Measurements from ENCODE around the gene TJP1.
"Not testable (repeated sequence)": the region's sequence is repeated elsewhere in the genome, so short reads cannot be mapped to it uniquely, and the experiment has no call there.

Gene TJP1

DNA sequence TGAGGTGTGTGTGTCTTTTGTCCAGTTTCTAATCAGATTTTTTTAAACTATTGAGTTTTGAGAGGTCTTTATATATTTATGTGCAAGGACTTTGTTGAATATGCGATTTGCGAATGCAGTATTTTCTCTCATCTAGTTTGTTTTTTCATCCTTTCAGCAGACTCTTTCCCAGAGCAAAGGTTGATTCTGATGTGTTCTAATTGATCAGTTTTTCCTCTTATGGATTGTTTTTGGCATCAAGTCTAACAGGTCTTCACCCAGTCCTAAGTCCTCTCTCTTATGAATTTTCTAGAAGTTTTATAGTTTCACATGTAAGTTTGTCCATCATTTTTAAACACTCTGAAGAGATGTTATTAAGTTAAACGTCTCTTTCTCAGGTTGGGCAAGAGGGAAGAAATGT is 17.8 kb upstream of the TJP1 start:
- DNase-seq (ENCODE audit: low read depth in 2 of 3, low spot score in 2 of 3) = no peak

DNA sequence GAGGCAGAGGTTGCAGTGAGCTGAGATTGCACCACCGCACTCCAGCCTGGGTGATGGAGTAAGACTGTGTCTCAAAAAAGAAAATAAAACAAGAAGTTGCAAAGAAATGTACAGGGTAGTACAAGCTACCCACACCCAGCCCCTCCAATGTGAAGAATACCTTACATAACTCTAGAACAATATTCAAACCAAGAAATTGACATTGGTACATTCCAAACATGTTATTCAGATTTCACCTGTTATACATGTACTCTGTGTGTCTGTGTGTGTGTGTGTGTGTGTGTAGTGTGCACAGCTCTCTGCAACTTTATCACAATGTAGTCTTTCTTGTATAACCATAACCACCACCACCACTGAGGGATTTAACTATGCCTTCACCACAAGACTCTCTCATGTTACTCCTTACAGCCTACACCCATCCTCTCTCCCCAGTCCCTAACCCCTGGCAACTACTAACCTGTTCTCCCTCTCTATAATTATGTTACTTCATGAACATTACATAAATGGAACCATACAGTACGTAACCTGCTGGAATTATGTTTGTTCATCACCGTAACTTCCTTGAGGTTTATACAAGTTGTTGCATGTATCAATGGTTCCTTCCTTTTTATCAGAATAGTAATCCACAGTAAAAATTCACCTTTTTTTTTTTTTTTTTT is 16.2 kb upstream of the TJP1 start:
- no peak for DNase-seq (ENCODE audit: low read depth in 2 of 3, low spot score in 2 of 3)

- no peak for DNase-seq (ENCODE audit: low read depth in 2 of 3, low spot score in 2 of 3)
Observed at GRCh38 chr15:29835301-29835700, 13.0 kb upstream of the TJP1 start.

DNA sequence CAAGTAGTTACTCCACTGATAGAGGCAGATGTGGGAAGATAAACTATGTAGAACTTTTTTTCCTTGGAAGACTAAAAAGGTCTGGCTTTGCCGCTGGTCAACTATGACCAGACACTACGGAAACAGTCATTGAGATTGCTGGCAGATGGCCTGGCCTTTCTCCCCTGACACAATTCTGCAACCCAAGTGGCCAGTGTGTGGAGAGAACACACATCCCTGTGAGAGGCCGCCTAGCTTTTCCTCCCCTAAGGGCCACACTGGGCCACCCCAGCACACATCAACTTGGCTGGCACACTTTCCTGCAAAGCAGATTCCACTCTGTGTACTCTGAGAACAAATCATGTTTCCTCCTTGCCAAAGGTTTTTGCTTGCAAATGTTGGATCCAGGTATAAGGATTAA is 10.4 kb upstream of the TJP1 start:
- DNase-seq (ENCODE audit: low read depth in 2 of 3, low spot score in 2 of 3) = no peak

DNA sequence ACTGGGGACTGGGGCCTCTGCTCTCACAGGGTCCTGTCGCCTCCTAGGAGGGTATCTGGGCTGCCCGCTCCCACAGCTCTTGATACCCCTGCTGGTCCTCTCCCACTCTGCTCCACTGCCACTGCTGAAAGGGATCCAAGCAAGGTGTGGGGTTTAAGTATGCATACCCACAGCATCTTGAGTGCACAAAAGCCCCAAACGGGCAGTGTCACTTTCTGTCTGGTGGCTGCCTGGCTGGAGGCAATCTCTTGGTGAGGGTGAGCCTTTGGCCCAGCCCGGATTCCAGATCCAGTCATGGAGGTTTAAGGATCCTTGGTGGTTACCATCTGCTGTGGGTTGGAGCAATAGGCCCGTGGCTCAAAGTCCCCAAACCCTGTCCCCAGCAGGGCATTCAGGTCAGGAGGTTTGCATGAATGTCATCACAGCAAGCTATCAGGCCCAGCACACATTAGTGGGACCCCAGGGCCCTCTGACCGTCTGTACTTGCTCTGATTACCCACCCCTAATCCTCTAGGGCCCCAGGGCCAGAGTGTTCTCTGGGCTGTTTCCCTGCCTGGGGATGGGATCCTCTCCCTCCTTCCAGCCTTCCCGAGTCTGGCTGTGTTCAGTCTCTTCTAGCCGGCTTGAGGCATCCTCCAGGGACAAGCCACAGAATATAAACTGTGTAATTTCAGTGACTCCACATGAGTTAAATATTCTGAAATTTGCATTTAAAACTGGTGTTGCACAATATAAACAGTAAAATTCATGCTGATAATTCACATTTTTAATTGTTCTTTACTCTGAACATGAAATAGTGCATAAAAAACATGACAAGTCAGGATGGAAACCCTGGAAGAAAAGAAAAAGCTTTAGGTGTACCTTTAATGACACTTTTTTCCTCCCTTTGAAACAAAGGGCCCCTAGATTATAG is 4.9 kb upstream of the TJP1 start:
- no peak for DNase-seq (ENCODE audit: low read depth in 2 of 3, low spot score in 2 of 3)

DNA sequence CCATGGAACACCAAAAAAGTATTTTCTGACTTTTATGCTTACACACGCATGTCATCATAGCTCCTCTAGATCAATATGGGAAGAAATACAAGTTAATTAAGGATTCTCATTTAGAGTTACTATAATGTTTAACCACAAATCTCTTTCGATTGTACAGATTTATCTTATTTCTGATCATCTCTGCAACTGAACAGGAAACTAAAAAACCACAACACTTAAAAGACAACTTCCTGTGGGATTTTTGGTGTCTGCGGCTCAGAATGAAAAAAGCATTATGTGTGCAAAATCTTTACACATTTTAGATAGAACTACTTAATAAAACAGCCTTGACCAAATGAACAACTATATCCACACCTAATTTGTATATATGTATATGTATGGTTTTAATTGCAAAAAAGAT is 3.0 kb upstream of the TJP1 start:
- no peak for DNase-seq (ENCODE audit: low read depth in 2 of 3, low spot score in 2 of 3)

GRCh38 chr15:29822684-29823459 is 604 bp upstream of the TJP1 start:
- no peak for DNase-seq (ENCODE audit: low read depth in 2 of 3, low spot score in 2 of 3)

DNA sequence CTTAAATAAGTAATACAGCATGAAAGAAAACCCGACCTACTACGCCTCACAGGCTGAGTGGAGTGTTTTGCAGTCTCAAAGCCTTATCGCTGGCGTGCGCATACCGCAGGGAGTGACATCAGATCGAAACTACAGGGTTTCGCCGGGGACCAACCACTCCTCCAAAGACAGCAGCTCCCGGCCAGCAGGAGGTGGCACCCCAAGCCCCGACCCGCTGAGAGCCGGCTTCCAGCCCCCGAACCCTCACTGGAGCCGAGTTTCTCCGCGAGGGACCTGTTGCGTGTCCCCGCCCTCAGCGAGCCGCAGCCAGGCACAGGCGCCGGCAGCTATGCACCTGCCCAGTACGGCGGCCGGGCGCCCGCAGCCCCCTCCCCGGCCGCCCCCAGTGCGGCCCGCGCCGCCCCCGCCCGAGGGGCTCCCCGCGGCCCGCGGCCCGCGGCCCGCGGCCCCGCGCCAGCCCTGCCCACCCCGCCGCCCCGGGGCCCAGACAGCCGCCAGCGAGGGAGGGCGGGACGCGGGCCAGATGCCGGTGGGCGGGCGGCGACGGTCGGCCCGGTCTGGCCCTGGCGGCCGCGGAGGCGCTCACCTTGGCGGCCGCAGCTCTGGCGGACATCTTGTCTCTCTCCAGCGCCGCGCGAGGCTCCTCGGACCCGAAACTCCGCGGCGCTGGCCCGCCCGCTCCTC is 710 bp downstream of the TJP1 start:
- peak in 1 of 3 experiments; percentile 4 for DNase-seq (ENCODE audit: low read depth in 2 of 3, low spot score in 2 of 3)

GRCh38 chr15:29820394-29821154 is 1.7 kb downstream of the TJP1 start:
- no peak for DNase-seq (ENCODE audit: low read depth in 2 of 3, low spot score in 2 of 3)

DNA sequence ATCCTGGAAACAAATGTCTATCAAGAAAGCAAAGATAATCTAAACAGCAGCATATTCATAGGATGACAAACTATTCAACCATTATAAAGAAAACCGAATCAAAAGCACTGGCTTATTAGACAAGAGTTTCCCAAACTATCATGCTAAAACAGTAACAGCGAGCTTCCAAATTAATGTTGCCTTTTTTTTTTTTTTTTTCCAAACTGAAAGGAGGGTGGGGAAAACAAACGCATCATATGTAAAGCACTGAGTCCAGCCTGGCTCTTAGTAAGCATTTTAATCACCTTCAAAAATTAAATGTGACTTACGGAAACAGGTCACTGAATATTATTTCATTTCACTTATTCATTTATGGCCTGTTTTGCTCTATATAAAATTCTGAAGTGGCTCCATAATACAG is 2.3 kb downstream of the TJP1 start:
- no peak for DNase-seq (ENCODE audit: low read depth in 2 of 3, low spot score in 2 of 3)

- no peak for DNase-seq (ENCODE audit: low read depth in 2 of 3, low spot score in 2 of 3)
Observed at GRCh38 chr15:29818141-29818540, 4.1 kb downstream of the TJP1 start.

DNA sequence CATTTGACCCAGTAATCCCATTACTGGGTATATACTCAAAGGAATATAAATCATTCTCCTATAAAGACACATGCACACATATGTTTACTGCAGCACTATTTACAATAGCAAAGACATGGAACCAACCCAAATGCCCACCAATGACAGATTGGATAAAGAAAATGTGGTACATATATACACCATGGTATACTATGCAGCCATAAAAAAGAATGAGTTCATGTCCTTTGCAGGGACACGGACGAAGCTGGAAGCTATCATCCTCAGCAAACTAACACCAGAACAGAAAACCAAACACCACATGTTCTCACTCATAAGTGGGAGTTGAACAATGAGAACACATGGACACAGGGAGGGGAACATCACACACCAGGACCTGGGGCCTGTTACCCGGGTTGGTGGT is 4.8 kb downstream of the TJP1 start:
- DNase-seq (ENCODE audit: low read depth in 2 of 3, low spot score in 2 of 3) = not testable (repeated sequence)

- DNase-seq (ENCODE audit: low read depth in 2 of 3, low spot score in 2 of 3) = no peak
Observed at GRCh38 chr15:29815000-29815710, 7.1 kb downstream of the TJP1 start.

DNA sequence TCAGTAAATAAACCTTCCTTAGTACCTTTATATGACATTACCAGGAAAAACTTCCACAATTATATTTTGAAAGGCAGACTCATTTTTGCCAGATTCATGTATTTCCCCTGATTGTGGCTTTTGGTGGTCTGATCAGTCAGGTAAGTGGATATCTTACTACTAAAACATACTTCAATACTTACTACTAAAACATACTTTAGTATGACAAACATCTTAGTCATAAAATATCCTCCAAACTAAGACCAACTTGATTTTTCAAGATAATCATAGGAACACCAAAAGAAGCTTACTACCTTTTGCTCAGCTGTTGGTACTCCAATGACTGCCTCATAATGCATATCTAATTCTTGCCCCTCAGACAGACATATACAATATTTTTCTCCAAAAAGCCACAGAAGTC is 9.3 kb downstream of the TJP1 start:
- no peak for DNase-seq (ENCODE audit: low read depth in 2 of 3, low spot score in 2 of 3)

- no peak for DNase-seq (ENCODE audit: low read depth in 2 of 3, low spot score in 2 of 3)
Observed at GRCh38 chr15:29812384-29812694, 9.9 kb downstream of the TJP1 start.

DNA sequence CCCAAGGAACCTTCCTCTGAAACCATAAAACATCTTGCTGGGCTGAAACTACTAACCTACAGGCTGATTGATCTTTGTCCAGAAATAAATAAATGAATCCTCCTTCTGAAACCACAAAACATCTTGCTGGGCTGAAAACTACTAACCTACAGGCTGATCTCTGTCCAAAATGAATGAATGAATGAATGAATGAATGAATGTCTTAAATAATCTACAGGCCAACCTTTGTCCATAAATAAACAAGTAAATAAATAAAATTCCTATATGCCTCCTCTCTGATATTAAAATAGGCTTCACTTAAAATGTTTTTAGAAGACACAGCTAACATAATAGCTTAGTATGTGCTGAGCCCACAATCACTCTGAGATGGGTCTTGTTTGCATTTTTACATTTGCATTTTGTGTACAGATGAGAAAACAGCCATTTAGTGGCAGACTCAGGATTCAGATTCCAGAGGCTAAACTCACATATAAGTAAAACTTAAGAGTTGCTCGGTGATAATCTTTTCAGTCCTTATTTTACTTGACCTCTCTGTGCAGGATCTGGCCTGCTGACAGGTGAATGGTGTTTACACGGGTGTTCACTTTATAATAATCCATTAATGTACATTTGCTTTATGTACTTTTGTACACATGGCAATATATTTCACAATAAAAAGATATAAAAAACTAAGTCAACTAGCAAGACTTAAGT is 10.4 kb downstream of the TJP1 start:
- no peak for DNase-seq (ENCODE audit: low read depth in 2 of 3, low spot score in 2 of 3)

- DNase-seq (ENCODE audit: low read depth in 2 of 3, low spot score in 2 of 3) = no peak
Observed at GRCh38 chr15:29805708-29806104, 16.6 kb downstream of the TJP1 start.

DNA sequence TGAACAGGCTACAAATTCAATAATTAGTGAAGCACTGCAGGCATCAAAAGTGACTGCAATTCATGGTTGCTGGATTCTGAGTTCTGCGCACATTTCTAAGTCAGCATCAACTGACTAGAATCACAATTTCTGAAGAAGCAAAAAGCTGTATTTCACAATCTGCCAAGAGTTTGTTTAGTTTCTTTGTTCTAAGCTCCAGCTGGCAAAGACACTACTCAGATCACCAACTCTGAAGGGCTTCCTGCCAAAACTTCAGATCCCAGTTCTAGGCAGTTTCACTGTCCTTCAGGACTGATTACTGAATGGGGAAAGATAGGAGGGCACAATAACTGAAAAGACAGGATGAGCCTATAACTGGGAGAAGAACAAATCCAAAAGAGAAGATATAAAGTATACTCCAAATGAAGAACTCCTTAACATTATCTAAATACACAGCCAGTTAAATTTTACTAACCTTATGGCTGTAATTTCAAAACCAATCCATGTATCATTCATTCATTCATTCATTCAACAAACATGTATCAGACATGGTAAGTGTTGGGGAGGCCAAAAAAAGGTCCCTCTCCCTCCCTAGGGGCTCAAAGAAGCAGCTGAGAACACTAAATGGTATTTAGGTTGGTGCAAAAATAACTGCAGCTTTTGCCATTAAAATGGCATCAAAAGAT is 17.1 kb downstream of the TJP1 start:
- DNase-seq (ENCODE audit: low read depth in 2 of 3, low spot score in 2 of 3) = no peak

GRCh38 chr15:29802411-29802810 is 19.9 kb downstream of the TJP1 start:
- no peak for DNase-seq (ENCODE audit: low read depth in 2 of 3, low spot score in 2 of 3)

Data from activated CD8-positive, alpha-beta memory T cell treated with anti-CD3 and anti-CD28 coated beads for 48 hours (primary cell).